HG03457 (cell line): ENCODE measurements around the gene TRAF3IP1.
"Not testable (repeated sequence)": the region's sequence is repeated elsewhere in the genome, so short reads cannot be mapped to it uniquely, and the experiment has no call there.

Experiments
- ATAC-seq: cut with Tn5 transposase; IDR thresholded peaks from one replicate; pipeline ENCODE4 v1.9.1; 2021; ENCODE audit warnings: moderate number of reproducible peaks; ENCODE audit not compliant: unreplicated experiment

TRAF3IP1 gene

GRCh38 chr2:238338710-238339394 is 18.5 kb downstream of the TRAF3IP1 start:
- ATAC-seq: no peak

DNA sequence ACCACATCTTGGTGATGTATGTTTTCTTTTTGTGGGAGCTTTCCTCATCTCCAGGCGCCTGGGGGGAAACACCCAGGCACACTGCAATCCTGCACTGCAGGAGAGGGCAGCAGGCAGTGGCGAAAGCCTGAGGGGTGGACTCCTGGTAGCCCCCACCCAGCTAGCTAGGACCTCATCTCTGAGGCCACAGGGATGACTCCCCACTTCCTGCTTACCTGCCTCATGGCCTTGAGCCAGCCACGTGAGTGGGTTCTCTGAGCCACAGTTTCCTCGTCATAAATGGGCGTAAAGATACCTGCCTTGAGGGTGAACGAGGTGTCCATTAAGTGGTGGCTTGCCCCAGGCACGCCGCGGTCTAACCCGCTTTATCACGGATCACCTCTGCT is 19.1 kb downstream of the TRAF3IP1 start:
- ATAC-seq: no peak

DNA sequence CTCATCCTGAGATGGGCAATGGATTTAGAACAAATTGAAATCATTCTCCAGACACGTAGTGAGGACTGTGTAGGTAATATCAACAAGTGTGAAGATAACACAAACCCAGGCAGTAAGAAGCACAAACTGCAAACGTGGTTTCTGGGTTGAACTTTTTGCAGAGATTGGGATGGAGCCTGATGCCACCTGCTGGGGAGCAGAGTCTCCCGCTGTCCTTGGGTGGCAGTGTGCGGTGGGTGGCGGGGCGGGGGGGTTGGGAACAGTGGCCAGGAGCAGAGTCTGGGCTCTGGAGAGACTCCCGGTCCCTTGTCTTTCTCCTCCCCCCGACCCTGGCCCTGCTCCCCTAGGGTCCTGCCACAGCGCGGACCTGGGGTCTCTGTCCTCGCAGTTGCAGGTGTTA is 19.5 kb downstream of the TRAF3IP1 start:
- no peak for ATAC-seq

DNA sequence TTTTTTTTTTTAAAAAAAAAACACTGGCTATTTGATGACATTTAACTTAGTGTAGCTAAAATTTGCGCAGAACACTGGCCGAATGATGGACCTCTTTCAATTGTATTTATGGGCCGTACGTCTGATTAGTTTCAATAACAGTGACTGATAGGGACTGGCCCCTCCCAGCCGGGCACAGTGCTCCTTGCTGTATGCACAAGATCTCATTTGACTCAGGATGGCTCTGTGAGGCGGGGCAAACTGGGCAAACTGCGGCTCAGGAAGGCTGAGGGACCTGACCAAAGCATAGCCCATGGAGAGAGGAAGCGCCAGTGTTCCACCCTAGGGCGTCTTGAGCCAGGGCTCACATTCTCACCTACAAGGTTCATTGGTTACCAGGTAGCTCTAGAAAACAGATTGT is 21.2 kb downstream of the TRAF3IP1 start:
- ATAC-seq: no peak

DNA sequence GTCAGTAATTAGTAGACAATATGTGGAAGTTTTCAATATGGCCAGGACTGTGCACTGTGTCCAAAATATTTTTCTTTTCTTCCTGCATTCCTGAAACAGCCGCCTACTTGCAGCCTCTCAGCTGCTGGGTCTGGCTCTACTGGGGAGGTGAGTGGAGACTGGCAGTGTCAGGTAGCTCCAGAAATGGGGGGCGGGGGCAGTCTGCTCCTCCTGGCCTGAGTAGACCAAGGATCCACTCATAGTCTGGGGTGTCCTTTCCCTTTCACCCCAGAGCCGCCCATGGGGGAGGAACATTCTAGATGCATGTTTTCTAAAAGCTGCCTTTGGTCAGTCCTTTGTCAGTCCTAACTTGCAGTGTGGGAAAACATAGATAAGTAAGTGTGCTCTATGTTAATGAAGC is 23.7 kb downstream of the TRAF3IP1 start:
- ATAC-seq: no peak

- ATAC-seq: no peak
Observed at GRCh38 chr2:238344517-238344916, 24.2 kb downstream of the TRAF3IP1 start.

DNA sequence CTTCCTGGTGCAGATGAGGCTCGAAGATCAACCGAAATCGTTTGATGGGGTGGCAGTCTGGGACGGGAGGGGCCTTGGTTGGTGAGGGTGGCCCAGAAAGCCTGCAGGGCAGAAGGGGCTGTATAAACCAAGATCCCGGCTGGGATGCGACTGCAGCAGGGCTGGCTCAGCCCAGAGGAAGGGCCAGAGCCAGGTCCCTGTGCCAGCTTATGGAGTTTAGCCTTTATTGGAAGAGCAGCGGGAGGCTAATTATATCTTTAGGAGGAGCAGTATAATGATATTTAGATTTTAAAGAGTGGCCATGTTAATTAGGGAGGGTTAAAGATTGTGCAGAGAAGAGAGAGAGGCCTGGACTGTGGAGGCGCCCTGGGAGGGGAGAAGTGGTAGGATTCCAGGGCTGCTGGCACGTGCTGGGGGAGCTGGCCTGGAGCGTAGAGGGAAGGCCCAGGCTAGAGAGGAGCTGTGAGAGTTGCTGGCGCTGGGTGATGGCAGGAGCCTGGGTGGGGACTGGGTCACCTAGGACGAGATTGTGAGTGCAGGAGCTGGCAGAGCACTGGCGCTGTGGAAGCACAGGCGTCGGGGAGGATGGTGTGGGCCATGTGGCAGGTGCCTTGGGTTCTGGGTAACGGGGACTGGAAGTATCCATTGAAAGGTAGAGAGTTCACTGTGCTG is 25.1 kb downstream of the TRAF3IP1 start:
- no peak for ATAC-seq

- no peak for ATAC-seq
Observed at GRCh38 chr2:238346544-238346943, 26.2 kb downstream of the TRAF3IP1 start.

DNA sequence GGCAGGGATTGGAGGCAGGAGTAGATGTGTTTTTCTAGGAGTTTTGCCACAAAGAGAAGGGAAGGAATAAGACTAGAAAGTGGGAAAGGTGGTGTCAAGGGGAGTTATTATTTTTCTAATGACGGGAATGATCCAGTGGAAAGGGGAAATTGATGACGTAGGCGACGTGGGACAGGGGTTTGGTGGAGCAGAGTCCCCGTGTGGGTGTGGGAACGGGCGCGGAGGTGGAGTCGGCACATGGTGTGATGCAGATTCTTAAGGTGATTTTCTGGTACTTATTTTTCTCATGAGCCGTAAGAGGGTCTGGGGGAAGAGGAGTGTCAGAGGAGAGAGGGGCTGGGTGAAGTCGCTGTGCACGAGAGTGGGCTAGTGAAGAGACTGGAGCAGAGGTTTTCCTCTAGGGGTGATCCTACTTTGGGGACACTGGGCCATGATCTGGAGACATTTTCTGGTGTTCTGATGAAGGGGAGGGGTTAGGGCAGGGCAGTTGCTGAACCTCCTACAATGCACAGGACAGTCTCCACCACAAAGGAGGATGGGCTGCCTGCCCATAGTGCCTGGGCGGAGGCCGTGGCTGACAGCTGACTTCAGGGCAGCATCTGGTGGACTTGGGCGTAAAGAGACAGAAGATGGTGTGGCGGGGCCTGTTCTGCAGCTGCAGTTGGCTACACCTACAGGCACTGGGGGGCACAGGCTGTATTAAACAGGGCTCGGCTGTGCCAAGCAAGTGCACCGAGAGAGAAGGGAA is 30.0 kb downstream of the TRAF3IP1 start:
- no peak for ATAC-seq

DNA sequence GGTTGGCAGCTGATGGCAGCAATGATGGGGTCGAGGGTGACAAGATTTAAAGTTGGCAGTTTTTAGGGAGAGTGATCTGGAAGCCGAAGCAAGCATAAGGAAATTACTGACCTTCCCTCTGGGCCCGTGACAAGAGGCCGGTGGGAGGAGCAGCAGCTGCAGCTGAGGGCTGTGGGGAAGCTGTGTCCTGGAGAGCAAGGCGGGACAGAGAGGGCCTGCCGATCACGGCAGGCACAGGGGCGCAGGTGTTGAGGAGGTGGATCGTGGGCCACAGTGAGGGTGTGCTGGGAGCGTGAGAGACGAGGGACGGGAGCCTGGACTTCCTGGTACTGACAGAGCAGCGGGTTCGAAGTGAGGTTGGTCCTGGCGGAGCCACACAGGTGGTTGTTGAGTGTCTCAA is 31.0 kb downstream of the TRAF3IP1 start:
- no peak for ATAC-seq

GRCh38 chr2:238352361-238352760 is 32.0 kb downstream of the TRAF3IP1 start:
- no peak for ATAC-seq

DNA sequence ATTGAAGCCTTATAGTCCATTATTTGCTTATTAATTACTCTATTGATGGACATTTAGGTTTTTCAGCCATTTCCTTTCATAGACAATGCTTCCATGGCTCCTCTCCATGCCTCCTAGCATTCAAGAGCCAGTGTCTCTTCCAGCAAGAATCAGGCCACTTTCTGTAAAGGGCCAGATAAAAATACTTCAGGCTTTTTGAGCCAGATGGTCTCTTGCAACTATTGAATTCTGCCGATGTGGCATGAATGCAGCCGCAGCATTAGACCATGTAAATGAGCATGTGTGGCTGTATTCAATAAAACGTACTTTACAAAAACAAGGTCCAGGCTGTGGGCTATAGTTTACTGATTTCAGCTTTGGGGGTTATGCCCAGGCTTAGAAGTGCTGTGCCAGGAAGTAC is 38.5 kb downstream of the TRAF3IP1 start:
- ATAC-seq: no peak

- ATAC-seq: no peak
Observed at GRCh38 chr2:238359403-238359802, 39.1 kb downstream of the TRAF3IP1 start.

- no peak for ATAC-seq
Observed at GRCh38 chr2:238361877-238362276, 41.6 kb downstream of the TRAF3IP1 start.

- ATAC-seq: no peak
Observed at GRCh38 chr2:238362626-238363025, 42.3 kb downstream of the TRAF3IP1 start.

GRCh38 chr2:238369591-238370040 is 49.3 kb downstream of the TRAF3IP1 start:
- ATAC-seq: no peak

GRCh38 chr2:238370094-238370822 is 49.9 kb downstream of the TRAF3IP1 start:
- ATAC-seq: no peak

DNA sequence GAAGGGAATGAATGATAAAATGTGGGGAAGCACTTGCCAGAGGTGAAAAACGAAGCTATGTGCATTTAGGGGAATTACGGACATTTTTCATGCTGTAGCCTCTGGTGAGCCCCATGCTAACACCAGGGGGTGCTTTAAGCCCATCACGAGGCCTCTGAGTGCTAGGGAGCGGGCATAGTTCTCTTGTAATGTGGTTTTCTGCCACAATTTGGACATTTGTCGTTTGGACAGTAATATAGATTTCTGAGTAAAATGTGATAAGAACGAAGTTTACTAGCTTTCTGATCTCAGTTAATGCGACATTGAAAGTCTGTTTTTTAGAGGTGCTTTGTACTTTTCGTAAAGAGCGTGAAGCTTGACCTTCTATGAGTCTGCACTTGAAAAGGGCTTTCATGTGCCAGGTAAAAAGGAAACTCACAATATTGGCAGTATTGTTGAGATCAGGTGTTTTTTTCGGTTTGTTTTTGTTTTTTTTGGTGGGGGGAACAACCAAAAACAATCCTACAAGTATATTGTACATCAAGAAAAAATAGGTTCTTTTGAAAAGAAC is 50.6 kb downstream of the TRAF3IP1 start:
- ATAC-seq: no peak

DNA sequence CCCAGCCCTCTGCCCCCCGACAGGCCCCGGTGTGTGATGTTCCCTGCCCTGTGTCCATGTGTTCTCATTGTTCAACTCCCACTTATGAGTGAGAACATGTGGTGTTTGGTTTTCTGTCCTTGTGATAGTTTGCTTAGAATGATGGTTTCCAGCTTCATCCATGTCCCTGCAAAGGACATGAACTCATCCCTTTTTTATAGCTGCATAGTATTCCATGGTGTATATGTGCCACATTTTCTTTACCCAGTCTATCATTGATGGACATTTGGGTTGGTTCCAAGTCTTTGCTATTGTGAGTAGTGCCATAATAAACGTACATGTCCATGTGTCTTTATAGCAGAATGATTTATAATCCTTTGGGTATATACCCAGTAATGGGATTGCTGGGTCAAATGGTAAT is 52.0 kb downstream of the TRAF3IP1 start:
- ATAC-seq: not testable (repeated sequence)

DNA sequence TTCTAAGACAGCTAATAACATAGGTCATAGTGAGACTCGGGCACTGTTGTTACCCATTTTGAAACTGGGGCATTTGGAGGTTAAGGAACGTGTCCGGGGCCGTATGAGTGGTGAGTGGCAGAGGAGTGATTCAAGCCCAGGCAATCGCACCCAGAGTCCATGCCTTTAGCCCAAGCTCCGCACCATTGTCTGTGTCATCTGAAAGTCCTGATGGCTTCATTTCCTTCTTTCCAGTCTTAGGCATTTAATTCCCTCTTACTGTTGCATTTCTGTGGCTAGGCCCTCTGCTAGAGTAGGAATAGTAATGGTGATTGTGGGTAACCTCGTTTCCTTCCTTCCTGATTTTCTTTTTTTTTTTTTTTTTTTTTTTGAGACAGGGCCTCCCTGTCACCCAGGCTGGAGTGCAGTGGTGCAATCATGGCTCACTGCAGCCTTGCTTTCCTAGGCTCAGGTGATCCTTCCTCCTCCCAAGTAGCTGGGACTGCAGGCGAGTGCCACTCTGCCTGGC is 56.6 kb downstream of the TRAF3IP1 start:
- no peak for ATAC-seq
